SK-MEL-5 (cell line): ENCODE measurements around the gene TRAF2. TPM values are rescaled to one million over a fixed set of nuclear protein-coding genes. Genes with fewer than 3 reads are reported as not detected.

Experiments
- DNase-seq: peaks from one replicate; pipeline ENCODE4 v3.0.0-alpha.2; 2016; ENCODE audit warnings: low read depth, low spot score
- in situ Hi-C: cut with HindIII; loops from 2 replicates; pipeline ENCODE4 v1.10.0; 2016; ENCODE audit warnings: low sequenced_read_pairs, high pct_unique_total_duplicates, low pct_unique_long_range_greater_than_20kb
- total RNA-seq: library from RNA; depleted of rRNA; stranded (reverse); fragments of >200 nt; shearing (Covaris generic); gene quantifications from 2 replicates; pipeline ENCODE4 v1.2.3, GENCODE V29; 2014

TRAF2 gene
- total RNA-seq, 1 experiment from 2014 or later: 16.4 TPM

- in situ Hi-C loops: loop anchor here (25.0 kb wide), 2 partner anchors 97 to 128 kb away; partner anchors contain the start of genes ABCA2, FUT7, NPDC1 and RABL6
- no peak for DNase-seq
These were observed 53.7 kb downstream of the TRAF2 start for GRCh38 chr9:136939996-136940525.

- no peak for DNase-seq
- in situ Hi-C loops: loop anchor here (25.0 kb wide), 2 partner anchors 97 to 128 kb away; partner anchors contain the start of genes ABCA2, FUT7, NPDC1 and RABL6
These were observed 54.4 kb downstream of the TRAF2 start for GRCh38 chr9:136940526-136941230.

GRCh38 chr9:136941231-136942111 is 55.2 kb downstream of the TRAF2 start:
- in situ Hi-C loops: loop anchor here (25.0 kb wide), 2 partner anchors 96 to 129 kb away; partner anchors contain the start of genes ABCA2, FUT7, NPDC1 and RABL6

GRCh38 chr9:136942112-136942880 is 56.0 kb downstream of the TRAF2 start:
- no peak for DNase-seq
- in situ Hi-C loops: loop anchor here (25.0 kb wide), 2 partner anchors 95 to 130 kb away; partner anchors contain the start of genes ABCA2, FUT7, NPDC1 and RABL6

More at GRCh38 chr9:136941231-136942111, 55.2 kb downstream of the TRAF2 start:
- DNase-seq: no peak

GRCh38 chr9:136942881-136943230 is 56.5 kb downstream of the TRAF2 start:
- DNase-seq: no peak
- in situ Hi-C loops: loop anchor here (25.0 kb wide), 2 partner anchors 94 to 131 kb away; partner anchors contain the start of genes ABCA2, FUT7, NPDC1 and RABL6

- DNase-seq: no peak
These were observed 57.2 kb downstream of the TRAF2 start for GRCh38 chr9:136943291-136944211.

GRCh38 chr9:136944212-136944518 is 57.8 kb downstream of the TRAF2 start:
- peak; percentile 43 for DNase-seq
- in situ Hi-C loops: loop anchor here (25.0 kb wide), 2 partner anchors 93 to 132 kb away; partner anchors contain the start of genes ABCA2, FUT7, NPDC1 and RABL6

More at GRCh38 chr9:136943291-136944211, 57.2 kb downstream of the TRAF2 start:
- in situ Hi-C loops: loop anchor here (25.0 kb wide), 2 partner anchors 94 to 131 kb away; partner anchors contain the start of genes ABCA2, FUT7, NPDC1 and RABL6

- in situ Hi-C loops: loop anchor here (25.0 kb wide), 2 partner anchors 93 to 132 kb away; partner anchors contain the start of genes ABCA2, FUT7, NPDC1 and RABL6
- DNase-seq: peak; percentile 93
These were observed 58.4 kb downstream of the TRAF2 start, which contains the start of the genes C8G and FBXW5 for GRCh38 chr9:136944519-136945332. Gene C8G (plus strand): TSS chr9:136945243. CDS start chr9:136945321, 78 bp downstream. Gene FBXW5 (minus strand): TSS chr9:136944738. CDS start chr9:136944083, 655 bp downstream.

GRCh38 chr9:136945333-136946227 is 59.3 kb downstream of the TRAF2 start:
- DNase-seq: no peak
- in situ Hi-C loops: loop anchor here (25.0 kb wide), 2 partner anchors 92 to 133 kb away; partner anchors contain the start of genes ABCA2, FUT7, NPDC1 and RABL6

GRCh38 chr9:136946228-136947027 is 60.1 kb downstream of the TRAF2 start:
- in situ Hi-C loops: loop anchor here (25.0 kb wide), 2 partner anchors 91 to 134 kb away; partner anchors contain the start of genes ABCA2, FUT7, NPDC1 and RABL6
- DNase-seq: no peak

GRCh38 chr9:136947028-136947891 is 60.9 kb downstream of the TRAF2 start:
- DNase-seq: no peak
- in situ Hi-C loops: loop anchor here (25.0 kb wide), 2 partner anchors 90 to 135 kb away; partner anchors contain the start of genes ABCA2, FUT7, NPDC1 and RABL6

GRCh38 chr9:136947955-136948510 is 61.7 kb downstream of the TRAF2 start:
- peak; percentile 64 for DNase-seq
- in situ Hi-C loops: loop anchor here (25.0 kb wide), 2 partner anchors 89 to 136 kb away; partner anchors contain the start of genes ABCA2, FUT7, NPDC1 and RABL6
